ENCODE results near the gene ZNF628.
"Not testable (repeated sequence)": the region's sequence is repeated elsewhere in the genome, so short reads cannot be mapped to it uniquely, and the experiment has no call there.

The ZNF628 gene

GRCh38 chr19:55442372-55442961 is 34.0 kb upstream of the ZNF628 start:
- no peak for DNase-seq (ENCODE audit: low read depth)
- H3K4me3 ChIP-seq (ENCODE audit: control insufficient read depth, low read depth, low read length) = no peak overlapping the region

GRCh38 chr19:55443045-55443823 is 33.2 kb upstream of the ZNF628 start, which contains the start of gene SHISA7:
Gene SHISA7, minus strand, starts transcription at chr19:55443300. Its CDS starts 437 bp downstream, at chr19:55442863.
- DNase-seq (ENCODE audit: low read depth) = no peak
- TF ChIP-seq CTCF (IDR thresholded peaks at IDR 0.05; ENCODE audit: control insufficient read depth, insufficient read depth, low read depth, low read length, missing control alignments) = no peak
- no peak within 1 kb of the TSS for H3K4me3 ChIP-seq (ENCODE audit: control insufficient read depth, low read depth, low read length)

More at GRCh38 chr19:55442372-55442961, 34.0 kb upstream of the ZNF628 start:
- no peak for TF ChIP-seq CTCF (IDR thresholded peaks at IDR 0.05; ENCODE audit: control insufficient read depth, insufficient read depth, low read depth, low read length, missing control alignments)

- DNase-seq (ENCODE audit: low read depth) = no peak
- TF ChIP-seq CTCF (IDR thresholded peaks at IDR 0.05; ENCODE audit: control insufficient read depth, insufficient read depth, low read depth, low read length, missing control alignments) = no peak
- H3K4me3 ChIP-seq (ENCODE audit: control insufficient read depth, low read depth, low read length) = no peak overlapping the region
Measured at GRCh38 chr19:55443824-55444480, 32.5 kb upstream of the ZNF628 start.

DNA sequence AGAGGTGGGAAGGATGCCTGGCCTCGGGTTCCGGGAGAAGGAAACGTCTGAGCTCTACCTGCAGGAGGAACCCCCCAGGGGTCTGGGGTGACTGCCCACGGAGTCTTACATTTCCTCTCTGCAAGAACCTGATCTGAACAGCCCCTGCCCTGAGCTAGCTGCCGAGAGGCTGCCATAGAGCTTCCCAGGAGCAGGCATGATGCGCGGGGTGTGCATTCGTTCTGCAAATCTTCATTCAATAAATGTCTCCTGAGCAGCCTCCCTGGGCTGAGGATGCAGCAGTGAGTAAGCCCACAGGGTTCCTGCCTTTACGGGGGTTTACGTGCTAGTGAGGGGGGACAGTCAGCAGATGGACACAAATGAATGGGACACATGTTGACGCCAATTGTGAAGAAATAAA is 31.8 kb upstream of the ZNF628 start:
- H3K4me3 ChIP-seq (ENCODE audit: control insufficient read depth, low read depth, low read length) = no peak overlapping the region
- DNase-seq (ENCODE audit: low read depth) = no peak
- no peak for TF ChIP-seq CTCF (IDR thresholded peaks at IDR 0.05; ENCODE audit: control insufficient read depth, insufficient read depth, low read depth, low read length, missing control alignments)

- no peak for DNase-seq (ENCODE audit: low read depth)
- no peak overlapping the region for H3K4me3 ChIP-seq (ENCODE audit: control insufficient read depth, low read depth, low read length)
- TF ChIP-seq CTCF (IDR thresholded peaks at IDR 0.05; ENCODE audit: control insufficient read depth, insufficient read depth, low read depth, low read length, missing control alignments) = no peak
Measured at GRCh38 chr19:55446060-55446459, 30.4 kb upstream of the ZNF628 start.

- no peak for DNase-seq (ENCODE audit: low read depth)
- no peak overlapping the region for H3K4me3 ChIP-seq (ENCODE audit: control insufficient read depth, low read depth, low read length)
- no peak for TF ChIP-seq CTCF (IDR thresholded peaks at IDR 0.05; ENCODE audit: control insufficient read depth, insufficient read depth, low read depth, low read length, missing control alignments)
Measured at GRCh38 chr19:55447421-55448174, 28.8 kb upstream of the ZNF628 start.

DNA sequence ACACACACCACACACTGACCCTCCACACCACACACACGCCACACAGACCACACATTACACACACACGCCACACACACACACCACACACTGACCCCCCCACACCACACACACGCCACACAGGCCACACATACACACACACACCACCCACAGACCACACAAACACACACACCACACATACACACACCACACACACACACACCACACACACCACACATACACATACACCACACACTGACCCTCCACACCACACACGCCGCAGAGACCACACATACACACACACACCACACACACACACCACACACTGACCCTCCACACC is 28.3 kb upstream of the ZNF628 start:
- H3K4me3 ChIP-seq (ENCODE audit: control insufficient read depth, low read depth, low read length); DNase-seq (ENCODE audit: low read depth): not testable (repeated sequence)
